Choroid plexus epithelial cell (primary cell): ENCODE measurements around the gene CASZ1.

Source experiments
- DNase-seq: peaks from one replicate; pipeline ENCODE4 v3.0.0-alpha.2; 2010; ENCODE audit warnings: low read depth
- H3K4me3 ChIP-seq: 2 replicates; pipeline ENCODE4 v1.5.1; 2011; ENCODE audit warnings: low read depth, mild to moderate bottlenecking, control low read depth, low read length, moderate library complexity
- TF ChIP-seq, protein P1 (sequence below): conservative IDR thresholded peaks from 2 replicates; pipeline ENCODE4 v1.5.1; 2011; ENCODE audit warnings: low read depth, mild to moderate bottlenecking, control low read depth, inconsistent platforms, low read length, moderate library complexity

CASZ1 gene

DNA sequence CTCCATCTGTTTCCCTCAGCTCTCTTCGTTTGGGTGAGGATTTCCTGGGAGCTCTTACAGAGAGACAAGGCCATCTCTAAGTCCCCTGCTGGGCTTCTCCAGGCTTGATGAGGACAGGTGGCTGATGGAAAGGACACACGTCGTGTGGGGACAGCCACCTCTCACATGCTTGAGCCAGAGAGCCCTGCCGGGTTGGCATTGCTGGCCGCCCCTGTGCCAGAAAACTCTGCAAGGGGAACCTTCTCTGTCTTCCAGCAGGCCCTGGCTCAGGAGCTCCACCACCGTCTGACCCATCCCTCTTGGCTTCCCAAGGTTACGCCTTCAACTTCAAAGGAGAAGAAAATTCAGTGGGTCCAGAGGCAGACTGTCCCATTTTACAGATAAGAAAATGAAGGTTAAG lies 82.8 kb downstream of the CASZ1 start:
- no peak overlapping the region for H3K4me3 ChIP-seq
- TF ChIP-seq, protein P1, sequence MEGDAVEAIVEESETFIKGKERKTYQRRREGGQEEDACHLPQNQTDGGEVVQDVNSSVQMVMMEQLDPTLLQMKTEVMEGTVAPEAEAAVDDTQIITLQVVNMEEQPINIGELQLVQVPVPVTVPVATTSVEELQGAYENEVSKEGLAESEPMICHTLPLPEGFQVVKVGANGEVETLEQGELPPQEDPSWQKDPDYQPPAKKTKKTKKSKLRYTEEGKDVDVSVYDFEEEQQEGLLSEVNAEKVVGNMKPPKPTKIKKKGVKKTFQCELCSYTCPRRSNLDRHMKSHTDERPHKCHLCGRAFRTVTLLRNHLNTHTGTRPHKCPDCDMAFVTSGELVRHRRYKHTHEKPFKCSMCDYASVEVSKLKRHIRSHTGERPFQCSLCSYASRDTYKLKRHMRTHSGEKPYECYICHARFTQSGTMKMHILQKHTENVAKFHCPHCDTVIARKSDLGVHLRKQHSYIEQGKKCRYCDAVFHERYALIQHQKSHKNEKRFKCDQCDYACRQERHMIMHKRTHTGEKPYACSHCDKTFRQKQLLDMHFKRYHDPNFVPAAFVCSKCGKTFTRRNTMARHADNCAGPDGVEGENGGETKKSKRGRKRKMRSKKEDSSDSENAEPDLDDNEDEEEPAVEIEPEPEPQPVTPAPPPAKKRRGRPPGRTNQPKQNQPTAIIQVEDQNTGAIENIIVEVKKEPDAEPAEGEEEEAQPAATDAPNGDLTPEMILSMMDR, result no peak
- no peak for DNase-seq

DNA sequence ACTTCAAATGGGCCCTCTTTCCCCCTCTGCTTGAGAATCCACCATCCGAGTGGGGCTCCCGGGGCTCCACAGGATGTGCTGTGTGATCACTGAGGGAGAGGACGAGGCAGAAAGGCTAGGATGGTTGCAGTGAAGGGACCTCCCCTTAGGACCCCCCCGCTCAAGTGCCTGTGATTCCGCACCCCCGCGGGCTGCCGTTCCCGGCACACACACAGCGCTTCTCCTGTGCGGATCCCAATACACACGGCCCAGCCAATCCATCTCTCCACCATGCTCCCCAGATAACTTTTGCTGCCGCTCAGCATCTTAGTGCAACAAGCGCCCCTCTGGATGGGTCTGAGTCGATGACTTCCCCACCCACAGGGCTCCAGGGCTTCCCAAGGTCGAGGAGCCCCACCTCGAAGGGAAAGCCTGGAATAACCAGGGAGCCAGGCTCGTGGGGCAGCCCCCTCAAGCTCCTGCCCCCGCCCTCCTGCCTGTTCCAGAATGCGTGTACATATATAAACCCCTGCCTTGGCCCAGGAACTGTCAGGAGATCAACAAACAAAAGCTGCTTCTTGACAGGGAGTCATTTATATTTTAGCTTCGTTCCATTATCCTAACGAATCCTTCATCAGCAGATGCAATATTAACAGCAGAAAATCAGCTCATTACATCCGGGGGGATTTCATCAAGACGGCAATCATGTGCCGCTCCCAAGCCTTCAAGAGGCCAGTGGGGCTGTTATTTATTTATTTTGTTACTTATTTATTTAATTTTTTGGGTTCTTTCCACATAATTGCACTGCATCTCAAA lies 83.7 kb downstream of the CASZ1 start:
- DNase-seq, result no peak
- TF ChIP-seq, protein P1, result no peak

DNA sequence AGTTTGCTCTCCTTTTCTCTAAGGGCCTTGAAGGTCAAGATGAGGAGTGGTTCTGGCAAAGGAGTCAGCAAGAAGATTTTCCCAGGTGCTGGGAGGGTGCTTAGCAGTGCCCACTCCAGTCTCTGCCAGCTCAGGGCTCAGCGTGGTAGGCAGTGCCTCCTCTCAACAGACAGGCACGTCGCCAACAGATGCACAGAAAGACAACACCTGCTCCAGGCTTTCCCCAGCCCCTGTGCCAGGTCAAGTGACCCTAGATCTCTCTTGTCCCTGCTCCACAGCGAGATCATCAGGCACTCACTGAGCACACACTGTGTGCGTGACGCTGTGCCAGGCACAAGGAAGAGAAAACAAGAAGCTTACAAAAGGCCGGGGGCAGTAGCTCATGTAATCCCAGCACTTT lies 86.0 kb downstream of the CASZ1 start:
- no peak for DNase-seq
- H3K4me3 ChIP-seq, result no peak overlapping the region
- TF ChIP-seq, protein P1, result no peak

More for the DNA sequence above, 83.7 kb downstream of the CASZ1 start:
- no peak overlapping the region for H3K4me3 ChIP-seq

DNA sequence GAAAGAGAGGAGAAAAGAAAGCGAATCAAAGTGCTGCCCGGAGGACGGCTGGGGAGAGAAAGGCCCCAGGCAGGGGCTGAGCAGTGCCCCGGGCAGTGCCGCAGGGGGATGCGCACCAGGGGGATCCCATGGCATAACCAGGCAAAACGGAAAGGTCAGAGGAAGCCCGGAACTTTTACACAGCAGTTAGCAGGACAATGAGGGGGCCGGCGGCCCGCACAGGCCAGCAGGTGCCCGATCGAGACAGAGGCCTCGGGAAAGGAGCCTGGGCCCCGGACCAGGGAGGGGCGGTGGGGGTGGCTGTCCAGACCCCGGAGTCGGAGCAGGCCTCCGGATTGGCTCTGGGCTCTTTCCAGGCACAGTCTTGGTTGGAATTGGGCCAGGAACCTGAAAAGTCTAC lies 86.8 kb downstream of the CASZ1 start:
- no peak overlapping the region for H3K4me3 ChIP-seq
- TF ChIP-seq, protein P1, result no peak
- DNase-seq, result no peak

DNA sequence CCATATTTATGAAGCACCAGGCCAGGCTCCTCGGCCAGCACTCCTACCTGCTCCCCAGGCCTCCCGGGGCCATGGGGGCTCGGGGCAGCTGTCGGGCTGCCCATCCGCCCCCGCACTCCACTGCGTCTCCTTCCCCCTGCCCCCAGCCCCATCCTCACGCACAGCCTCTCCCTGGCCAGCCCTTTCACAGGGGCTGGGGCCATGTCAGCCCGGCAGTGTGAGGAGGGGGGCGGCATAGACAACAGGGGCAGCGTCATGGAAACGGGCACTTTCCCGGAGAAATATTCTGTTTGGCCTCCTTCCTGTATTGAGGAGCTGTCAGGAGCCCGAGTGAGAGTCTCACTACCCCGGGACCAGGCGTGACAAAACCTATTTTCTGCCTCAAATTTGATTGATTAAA lies 87.3 kb downstream of the CASZ1 start:
- TF ChIP-seq, protein P1, result no peak
- DNase-seq, result no peak

DNA sequence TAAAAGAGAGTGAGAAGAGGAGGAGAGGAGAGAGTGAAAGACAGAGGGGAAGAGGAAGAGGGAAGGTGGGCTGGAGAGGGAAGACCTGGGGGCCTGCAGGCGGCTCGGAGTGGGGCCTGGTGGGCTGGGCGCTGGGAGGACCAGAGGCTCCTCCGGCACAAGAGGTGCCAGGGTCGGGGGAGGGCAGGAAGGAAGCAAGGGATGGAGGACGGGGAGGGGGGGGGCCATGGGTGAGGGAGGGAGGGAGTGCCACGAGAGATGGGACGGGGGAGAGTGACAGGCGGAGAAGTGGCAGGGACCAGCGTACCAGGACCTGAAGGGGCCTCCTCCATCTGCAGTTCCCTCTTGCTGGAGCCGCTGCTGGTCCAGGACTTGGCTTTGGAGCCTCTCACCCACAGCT lies 87.7 kb downstream of the CASZ1 start:
- H3K4me3 ChIP-seq, result no peak overlapping the region
- DNase-seq, result no peak
- TF ChIP-seq, protein P1, result no peak

More for the DNA sequence above, 87.3 kb downstream of the CASZ1 start:
- no peak overlapping the region for H3K4me3 ChIP-seq

DNA sequence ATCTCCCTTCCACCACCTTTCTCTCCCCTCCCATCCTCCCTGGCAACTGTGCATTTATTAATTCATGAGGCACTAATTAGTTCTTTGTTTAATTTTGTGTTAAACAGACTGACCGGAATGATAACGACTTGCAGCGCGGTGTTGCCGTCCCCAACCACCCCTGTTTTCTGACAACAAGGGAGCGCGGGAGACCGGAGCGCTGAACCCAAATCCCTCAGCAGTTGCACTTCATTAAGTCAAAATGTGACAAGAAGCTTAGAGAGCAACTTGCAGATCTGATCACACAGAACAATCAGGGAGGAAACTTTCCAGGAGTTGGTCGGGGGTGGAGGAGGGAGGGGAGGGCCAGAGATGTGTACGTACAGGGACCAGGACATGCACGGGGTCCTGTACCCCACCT lies 89.2 kb downstream of the CASZ1 start:
- TF ChIP-seq, protein P1, result no peak
- DNase-seq, result no peak
- H3K4me3 ChIP-seq, result no peak overlapping the region
